T47D (cell line): Measurements from ENCODE around the gene TP53.

ENCODE experiments used
- DNase-seq, 2 experiments: peaks; one replicate each; pipeline versions ENCODE4 v3.0.0 to v3.0.0-alpha.2; 2011 to 2012; ENCODE audit warnings: low read depth in 1 of 2, low spot score in 1 of 2
- JUND ChIP-seq: IDR thresholded peaks from 2 replicates; pipeline ENCODE4 v1.6.1; 2012; ENCODE audit warnings: low read depth
- in situ Hi-C: cut with HindIII; loops from 2 replicates; pipeline ENCODE4 v1.10.0; 2016; ENCODE audit warnings: low sequenced_read_pairs, low pct_unique_long_range_greater_than_20kb

The TP53 gene

DNA sequence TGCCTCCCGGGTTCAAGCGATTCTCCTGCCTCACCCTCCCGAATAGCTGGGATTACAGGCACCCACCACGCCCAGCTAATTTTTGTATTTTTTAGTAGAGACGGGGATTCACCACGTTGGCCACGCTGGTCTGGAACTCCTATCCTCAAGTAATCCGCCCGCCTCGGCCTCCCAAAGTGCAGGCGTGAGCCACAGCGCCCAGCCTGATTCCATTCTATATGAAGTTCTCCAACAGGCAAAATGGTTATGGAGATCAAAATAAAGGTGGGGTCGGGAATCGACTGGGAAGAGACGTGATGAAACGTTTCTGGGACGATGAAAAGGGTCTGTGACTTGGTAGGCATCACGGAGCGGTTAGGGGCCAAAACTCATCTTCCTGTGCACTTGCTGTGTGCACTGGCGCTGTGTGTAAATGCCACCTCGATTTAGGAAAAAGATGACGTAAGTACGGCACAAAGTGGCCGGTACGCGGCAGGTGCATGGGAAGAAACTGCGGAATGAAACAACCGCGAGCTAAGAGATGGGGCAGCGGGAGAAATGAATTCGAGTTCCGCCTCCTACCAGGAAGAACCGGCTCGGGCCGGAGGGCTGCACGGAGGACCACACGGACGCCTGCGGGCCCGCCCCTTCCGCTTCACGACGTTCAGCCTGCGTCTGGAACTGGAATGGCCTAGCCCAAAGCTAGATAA, 1.6 kb downstream of the TP53 start:
- DNase-seq: peak; percentile 43 to 95
- in situ Hi-C loops: no loop called here
- TF ChIP-seq JUND: no peak; the same call in 1 of the 2 replicates

DNA sequence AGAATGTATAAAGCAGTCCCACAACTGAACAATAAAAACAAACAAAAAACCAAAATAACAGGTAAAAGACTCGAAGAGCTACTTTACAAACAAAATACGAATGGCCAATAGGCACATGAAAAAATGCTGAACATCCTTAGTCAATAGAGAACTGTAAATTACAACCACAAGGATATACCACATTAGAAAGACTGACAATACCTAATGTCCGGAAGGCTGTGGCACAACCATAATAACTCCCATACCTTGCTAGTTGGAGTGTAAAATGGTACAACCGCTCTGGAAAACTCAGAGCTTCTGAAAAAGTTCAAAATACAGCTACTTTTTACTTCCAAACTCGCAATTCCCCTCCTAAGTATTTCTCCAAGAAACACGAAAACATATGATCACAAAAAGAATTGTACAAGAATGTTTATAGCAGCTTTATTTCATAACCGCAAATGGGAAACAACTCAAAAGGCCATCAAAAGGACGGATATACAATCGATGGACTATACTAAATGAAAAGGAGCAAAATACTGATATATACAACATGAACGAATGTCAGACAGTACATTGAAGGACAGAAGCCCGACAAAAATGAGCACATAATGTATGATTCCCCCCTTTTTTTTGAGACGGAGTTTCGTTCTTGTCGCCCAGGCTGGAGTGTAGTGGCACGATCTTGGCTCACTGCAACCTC, 2.3 kb downstream of the TP53 start:
- no peak for TF ChIP-seq JUND
- DNase-seq: no peak
- in situ Hi-C loops: no loop called here

DNA sequence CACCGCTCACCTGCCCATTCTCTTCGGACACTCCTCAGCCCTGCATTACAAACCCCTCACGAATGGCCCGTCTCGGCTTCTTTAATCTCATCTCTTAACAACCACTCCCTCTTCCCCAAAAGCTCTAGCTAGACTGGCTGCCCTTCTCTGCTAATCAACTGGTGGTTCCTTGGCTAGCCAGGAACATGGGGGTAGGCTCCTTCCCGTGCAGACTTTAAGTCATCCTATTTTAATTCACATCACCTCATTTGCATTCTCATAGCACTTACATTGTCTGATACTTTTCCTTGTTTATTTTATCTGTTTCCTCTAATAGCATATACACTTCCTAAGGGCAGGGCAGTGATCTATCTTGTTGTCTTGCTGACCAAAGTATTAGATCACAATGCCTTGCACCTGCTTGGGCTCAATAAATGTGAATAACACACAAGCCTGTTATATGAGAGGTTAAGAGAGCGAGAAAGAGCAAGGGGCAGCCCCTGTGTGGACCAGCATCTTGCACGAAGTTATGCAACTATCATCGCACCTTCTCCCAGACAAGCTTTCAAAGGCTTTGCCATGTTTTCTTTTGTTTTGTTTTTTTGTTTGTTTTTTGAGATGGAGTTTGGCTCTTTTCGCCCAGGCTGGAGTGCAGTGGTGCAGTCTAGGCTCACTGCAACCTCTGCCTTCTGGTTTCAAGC, 9.8 kb downstream of the TP53 start:
- DNase-seq: no peak
- TF ChIP-seq JUND: no peak
- in situ Hi-C loops: no loop called here

DNA sequence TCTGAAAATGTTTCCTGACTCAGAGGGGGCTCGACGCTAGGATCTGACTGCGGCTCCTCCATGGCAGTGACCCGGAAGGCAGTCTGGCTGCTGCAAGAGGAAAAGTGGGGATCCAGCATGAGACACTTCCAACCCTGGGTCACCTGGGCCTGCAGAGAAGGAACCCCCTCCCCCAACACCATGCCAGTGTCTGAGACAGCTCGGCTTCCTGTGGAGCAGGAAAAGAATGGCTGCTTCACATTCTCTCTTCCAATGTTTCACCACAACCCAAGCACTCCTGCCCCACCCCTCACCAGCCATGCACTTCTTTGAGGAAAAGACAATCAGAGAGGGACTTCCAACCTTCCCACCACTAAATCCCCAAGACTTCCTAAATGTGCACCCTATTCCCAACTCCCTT, 10.8 kb downstream of the TP53 start:
- in situ Hi-C loops: no loop called here
- no peak for DNase-seq
- no peak for TF ChIP-seq JUND

DNA sequence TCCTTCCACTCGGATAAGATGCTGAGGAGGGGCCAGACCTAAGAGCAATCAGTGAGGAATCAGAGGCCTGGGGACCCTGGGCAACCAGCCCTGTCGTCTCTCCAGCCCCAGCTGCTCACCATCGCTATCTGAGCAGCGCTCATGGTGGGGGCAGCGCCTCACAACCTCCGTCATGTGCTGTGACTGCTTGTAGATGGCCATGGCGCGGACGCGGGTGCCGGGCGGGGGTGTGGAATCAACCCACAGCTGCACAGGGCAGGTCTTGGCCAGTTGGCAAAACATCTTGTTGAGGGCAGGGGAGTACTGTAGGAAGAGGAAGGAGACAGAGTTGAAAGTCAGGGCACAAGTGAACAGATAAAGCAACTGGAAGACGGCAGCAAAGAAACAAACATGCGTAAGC, 12.4 kb downstream of the TP53 start:
- in situ Hi-C loops: no loop called here
- TF ChIP-seq JUND: no peak
- DNase-seq: no peak

DNA sequence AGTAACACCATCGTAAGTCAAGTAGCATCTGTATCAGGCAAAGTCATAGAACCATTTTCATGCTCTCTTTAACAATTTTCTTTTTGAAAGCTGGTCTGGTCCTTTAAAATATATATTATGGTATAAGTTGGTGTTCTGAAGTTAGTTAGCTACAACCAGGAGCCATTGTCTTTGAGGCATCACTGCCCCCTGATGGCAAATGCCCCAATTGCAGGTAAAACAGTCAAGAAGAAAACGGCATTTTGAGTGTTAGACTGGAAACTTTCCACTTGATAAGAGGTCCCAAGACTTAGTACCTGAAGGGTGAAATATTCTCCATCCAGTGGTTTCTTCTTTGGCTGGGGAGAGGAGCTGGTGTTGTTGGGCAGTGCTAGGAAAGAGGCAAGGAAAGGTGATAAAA, 14.1 kb downstream of the TP53 start:
- no peak for DNase-seq
- no peak for TF ChIP-seq JUND
- in situ Hi-C loops: no loop called here

DNA sequence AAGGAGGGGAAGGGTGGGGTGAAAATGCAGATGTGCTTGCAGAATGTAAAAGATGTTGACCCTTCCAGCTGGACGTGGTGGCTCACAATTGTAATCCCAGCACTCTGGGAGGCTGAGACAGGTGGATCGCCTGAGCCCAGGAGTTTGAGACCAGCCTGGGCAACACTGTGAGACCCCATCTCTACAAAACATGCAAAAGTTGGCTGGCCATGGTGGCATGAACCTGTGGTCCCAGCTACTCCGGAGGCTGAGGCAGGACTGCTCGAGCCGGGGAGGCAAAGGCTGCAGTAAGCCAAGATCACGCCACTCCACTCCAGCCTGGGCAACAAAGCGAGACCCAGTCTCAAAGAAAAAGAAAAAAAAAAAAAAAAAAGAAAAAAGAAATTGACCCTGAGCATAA, 18.8 kb downstream of the TP53 start:
- no peak for TF ChIP-seq JUND
- in situ Hi-C loops: no loop called here
- no peak for DNase-seq

DNA sequence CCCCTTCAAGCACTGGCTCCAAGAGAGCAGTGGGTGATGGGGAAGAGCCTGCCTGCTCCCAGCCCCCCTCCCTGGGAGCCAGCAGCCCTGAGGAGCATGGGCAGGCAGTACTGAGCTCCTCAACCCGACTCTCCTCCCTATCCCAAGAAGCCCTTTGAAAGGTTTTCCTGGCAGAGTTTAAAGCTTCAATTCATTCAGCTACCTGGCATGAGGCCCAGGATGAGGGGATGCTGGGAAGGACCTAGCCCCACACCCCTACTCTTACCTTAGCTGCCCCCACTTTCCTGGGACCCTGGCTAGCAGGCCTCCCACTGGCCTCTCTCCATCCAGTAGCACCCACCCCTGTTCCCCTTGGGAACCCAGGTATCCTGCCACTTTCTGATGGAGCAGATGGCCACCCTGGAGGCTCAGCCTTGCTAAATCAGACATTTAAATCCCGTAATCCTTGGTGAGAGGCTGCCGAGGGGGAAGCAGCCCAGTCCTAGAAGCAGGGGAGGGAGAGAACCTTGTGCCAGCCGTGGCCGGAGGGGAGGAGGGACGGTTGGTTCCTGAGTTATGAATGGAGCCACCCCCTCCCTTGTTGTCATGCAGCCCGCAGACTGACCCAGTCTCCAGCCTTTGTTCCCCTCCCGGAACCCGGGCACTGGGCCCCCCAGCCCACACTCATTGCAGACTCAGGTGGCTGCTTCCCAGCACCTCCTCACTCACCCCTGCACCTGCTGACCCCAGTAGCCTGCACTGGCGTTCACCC, 19.5 kb downstream of the TP53 start:
- in situ Hi-C loops: no loop called here
- no peak for TF ChIP-seq JUND

DNA sequence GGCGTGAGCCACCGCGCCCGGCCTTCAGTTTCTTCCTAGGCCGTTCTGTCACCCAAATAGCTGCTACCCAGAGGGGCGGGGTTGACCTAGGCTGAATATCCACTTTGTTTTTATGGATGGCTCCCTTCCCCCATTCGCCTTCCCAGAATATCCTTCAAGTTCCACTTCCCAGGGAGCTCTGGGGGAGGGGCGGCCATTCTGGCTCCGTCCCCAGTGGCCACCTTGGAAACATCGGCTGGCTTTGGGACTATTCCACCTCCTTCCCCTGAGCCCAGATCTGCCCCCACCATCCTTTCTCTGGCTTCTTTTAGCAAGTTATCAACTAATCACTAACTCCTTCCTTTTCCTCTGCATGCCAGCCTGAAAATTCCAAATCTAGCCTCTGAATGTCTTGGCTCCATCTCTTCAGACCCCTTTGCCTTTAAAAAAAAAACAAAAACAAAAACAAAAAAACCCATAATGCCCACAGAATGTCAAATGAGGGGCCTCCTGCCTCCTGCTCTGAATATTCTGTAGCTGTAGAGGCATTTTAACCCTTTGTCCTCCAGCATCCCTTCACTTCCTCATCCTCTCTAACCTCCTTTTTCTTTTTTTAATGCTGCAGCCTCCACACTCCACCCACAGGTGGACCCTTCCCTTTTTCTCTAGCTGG, 30.2 kb downstream of the TP53 start:
- no peak for TF ChIP-seq JUND
- in situ Hi-C loops: no loop called here
- no peak for DNase-seq

More for the DNA sequence above, 19.5 kb downstream of the TP53 start:
- no peak for DNase-seq

DNA sequence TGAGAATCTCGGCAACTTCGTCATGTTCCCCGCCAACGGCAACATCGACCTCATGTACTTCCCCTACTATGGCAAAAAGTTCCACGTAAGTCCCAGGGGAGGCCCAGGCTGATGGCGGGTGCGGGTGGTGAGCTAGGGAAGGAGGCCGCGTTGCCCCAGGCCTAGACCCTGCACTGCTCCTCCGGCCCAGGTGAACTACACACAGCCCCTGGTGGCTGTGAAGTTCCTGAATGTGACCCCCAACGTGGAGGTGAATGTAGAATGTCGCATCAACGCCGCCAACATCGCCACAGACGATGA, 31.8 kb downstream of the TP53 start:
- no peak for TF ChIP-seq JUND
- no peak for DNase-seq
- in situ Hi-C loops: no loop called here

DNA sequence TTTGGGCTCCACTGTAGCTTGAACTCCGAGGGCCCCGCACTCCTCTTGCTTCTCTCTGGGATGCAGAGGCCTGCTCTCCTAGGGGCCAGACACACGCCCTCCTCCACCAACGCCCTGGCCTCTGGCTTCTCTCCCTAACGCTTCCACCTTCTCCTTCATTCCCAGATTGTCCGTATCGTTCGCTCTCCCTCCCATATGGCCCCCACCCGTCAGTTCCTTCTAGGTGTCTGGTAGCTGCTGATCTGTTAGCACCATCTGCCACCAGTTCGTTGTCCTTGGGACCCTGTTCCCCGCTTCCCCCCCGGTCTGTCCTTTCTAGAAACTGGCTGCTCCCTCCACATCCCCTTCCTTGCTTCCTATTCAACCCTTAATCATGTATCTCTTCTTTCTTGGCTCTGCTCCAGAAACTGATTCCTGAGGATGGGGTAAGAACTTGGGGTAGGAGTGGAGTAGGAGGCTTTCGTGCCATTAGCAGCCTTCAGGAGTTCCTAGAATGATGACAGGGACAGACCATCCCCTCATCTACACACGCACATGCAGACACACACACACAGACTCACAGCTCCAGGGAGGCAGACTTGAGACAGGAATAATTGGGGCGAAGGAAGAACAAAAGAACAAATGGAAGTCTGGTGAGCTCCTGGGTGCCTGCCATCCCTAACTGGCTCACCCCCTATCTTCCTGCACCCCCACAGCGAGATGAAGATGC, 32.3 kb downstream of the TP53 start:
- no peak for TF ChIP-seq JUND
- in situ Hi-C loops: no loop called here

More for the DNA sequence above, 32.3 kb downstream of the TP53 start:
- DNase-seq: no peak
